SH-SY5Y (cell line): Measurements from ENCODE around the gene RAB27B.

ENCODE experiments used
- GATA2 ChIP-seq: IDR thresholded peaks from 2 replicates; pipeline ENCODE4 v1.6.1; 2011; ENCODE audit warnings: mild to moderate bottlenecking, low read depth, low read length
- GATA3 ChIP-seq: IDR thresholded peaks from 2 replicates; pipeline ENCODE4 v1.6.1; 2011; ENCODE audit warnings: low read depth, mild to moderate bottlenecking, low read length, moderate library complexity

GRCh38 chr18:54856105-54856646 lies 27.9 kb downstream of the RAB27B start:
- TF ChIP-seq GATA2 (no peak), GATA3 (no peak)
